Measurements from ENCODE around the gene PDHX.

Gene PDHX

GRCh38 chr11:34897171-34897870, 19.1 kb upstream of the PDHX start:
- TF ChIP-seq CTCF (IDR thresholded peaks at IDR 0.05; ENCODE audit: borderline replicate concordance, insufficient read depth, low read depth, low read length) = no peak
- H3K4me3 ChIP-seq (ENCODE audit: low read depth, low read length) = no peak overlapping the region

GRCh38 chr11:34898474-34898873, 17.9 kb upstream of the PDHX start:
- no peak for TF ChIP-seq CTCF (IDR thresholded peaks at IDR 0.05; ENCODE audit: borderline replicate concordance, insufficient read depth, low read depth, low read length)
- H3K4me3 ChIP-seq (ENCODE audit: low read depth, low read length) = no peak overlapping the region

- no peak overlapping the region for H3K4me3 ChIP-seq (ENCODE audit: low read depth, low read length)
- no peak for TF ChIP-seq CTCF (IDR thresholded peaks at IDR 0.05; ENCODE audit: borderline replicate concordance, insufficient read depth, low read depth, low read length)
These were observed 16.8 kb upstream of the PDHX start for GRCh38 chr11:34899633-34900016.

GRCh38 chr11:34904421-34904955, 11.9 kb upstream of the PDHX start:
- TF ChIP-seq CTCF (IDR thresholded peaks at IDR 0.05; ENCODE audit: borderline replicate concordance, insufficient read depth, low read depth, low read length) = no peak
- no peak overlapping the region for H3K4me3 ChIP-seq (ENCODE audit: low read depth, low read length)

- H3K4me3 ChIP-seq (ENCODE audit: low read depth, low read length) = no peak overlapping the region
- TF ChIP-seq CTCF (IDR thresholded peaks at IDR 0.05; ENCODE audit: borderline replicate concordance, insufficient read depth, low read depth, low read length) = no peak
These were observed 10.8 kb upstream of the PDHX start for GRCh38 chr11:34905666-34906065.

GRCh38 chr11:34907934-34908593, 8.4 kb upstream of the PDHX start:
- no peak for TF ChIP-seq CTCF (IDR thresholded peaks at IDR 0.05; ENCODE audit: borderline replicate concordance, insufficient read depth, low read depth, low read length)
- H3K4me3 ChIP-seq (ENCODE audit: low read depth, low read length) = no peak overlapping the region

GRCh38 chr11:34909415-34909814, 7.0 kb upstream of the PDHX start:
- no peak overlapping the region for H3K4me3 ChIP-seq (ENCODE audit: low read depth, low read length)
- TF ChIP-seq CTCF (IDR thresholded peaks at IDR 0.05; ENCODE audit: borderline replicate concordance, insufficient read depth, low read depth, low read length) = no peak
